Central memory CD4-positive, alpha-beta T cell (primary cell): Measurements from ENCODE around the gene DIPK1C.
A peak's percentile ranks its signal among the peaks of the same experiment; 100 is the strongest.
"Not testable (repeated sequence)": the region's sequence is repeated elsewhere in the genome, so short reads cannot be mapped to it uniquely, and the experiment has no call there.

Experiments used
- DNase-seq: peaks from one replicate; pipeline ENCODE4 v3.0.0; 2022
- total RNA-seq, 3 experiments: gene quantifications; one replicate each; lab custom pipeline; 2026; lab: John Stamatoyannopoulos, UW

The DIPK1C gene
- total RNA-seq, result 0 reads per million in 3 experiments

DNA sequence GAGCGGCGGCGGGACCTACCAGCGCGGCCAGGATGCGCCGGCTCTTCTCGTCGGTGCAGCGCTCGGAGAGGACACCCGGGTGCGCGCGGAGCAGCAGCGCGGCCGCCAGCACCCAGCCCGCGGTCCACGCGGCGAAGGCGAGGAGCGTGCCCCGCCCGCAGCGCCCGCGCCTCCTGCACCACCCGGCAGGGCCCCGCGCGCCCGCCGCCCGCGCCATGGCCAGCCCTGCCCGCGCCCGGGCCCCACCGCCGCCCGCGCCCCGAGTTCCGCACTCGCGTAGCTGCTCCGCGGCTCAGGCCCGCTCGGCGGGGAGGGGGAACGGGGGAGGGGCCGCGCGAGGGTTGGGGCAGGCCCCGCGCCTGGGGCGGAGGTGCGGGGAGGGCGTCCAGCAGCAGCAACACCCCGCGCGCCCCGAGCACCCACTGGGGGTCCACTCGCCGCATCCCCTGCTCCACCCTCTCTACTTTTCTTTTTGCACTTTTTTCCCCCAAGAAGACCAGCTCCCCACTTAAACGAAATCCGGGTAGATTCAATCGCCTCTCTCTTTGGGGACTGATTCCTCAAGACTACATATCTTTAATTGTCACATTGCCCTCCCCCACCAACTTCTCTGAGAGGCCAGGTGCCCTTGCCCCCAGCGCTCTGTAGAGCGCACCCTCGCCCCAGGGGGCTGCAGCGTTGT, at the start of gene DIPK1C:
Gene DIPK1C, minus strand, starts transcription at position 266 of the 682 bp plus-strand sequence. Its CDS starts 49 bp downstream, at position 217.
- DNase-seq, result no peak

DNA sequence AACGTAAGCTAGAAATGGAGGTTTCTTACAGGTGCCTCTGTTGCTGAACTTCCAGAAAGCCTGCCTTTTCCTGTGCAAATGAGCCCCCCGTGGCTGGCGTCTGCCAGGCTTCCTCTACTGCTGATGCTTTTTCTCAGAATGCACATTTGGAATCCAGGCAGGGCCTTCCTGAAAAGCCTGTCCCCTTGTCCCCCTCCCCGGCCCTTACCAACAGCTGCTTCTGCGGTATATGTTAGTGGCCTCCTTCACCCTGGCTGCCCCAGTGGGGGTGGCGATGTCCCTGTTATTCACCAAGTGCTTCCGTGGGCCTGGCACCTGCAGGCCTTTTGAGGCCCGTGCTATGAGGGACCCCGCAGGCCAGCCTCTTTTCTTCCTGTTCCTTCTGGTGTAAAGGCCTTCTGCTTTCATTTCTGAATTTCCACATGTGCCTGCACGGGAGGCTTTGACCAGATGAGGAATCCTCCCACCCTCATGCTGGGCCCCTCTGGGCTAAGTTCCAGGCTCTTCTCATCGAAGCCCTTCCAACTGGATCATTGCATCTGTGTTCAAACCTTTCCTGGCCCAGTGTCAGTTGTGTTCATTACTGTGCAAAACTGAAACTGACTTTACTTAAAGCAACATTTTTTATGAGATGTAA, 49.5 kb upstream of the DIPK1C start:
- no peak for DNase-seq

DNA sequence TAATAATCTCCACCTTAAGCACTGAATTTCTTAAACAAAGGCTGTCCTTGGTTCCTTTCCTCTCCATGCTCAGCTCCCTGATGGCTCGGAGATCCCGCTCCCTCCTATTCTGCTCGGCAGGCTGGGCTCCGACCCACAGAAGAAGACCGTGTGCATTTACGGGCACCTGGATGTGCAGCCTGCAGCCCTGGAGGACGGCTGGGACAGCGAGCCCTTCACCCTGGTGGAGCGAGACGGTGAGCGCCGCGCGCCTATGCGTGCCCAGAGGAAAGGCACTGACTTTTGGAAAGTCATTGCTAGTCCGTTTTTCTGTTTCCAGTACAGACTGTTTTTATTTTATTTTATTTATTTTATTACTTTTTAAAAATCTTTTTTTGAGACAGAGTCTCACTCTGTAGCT, 48.7 kb upstream of the DIPK1C start:
- DNase-seq, result no peak

DNA sequence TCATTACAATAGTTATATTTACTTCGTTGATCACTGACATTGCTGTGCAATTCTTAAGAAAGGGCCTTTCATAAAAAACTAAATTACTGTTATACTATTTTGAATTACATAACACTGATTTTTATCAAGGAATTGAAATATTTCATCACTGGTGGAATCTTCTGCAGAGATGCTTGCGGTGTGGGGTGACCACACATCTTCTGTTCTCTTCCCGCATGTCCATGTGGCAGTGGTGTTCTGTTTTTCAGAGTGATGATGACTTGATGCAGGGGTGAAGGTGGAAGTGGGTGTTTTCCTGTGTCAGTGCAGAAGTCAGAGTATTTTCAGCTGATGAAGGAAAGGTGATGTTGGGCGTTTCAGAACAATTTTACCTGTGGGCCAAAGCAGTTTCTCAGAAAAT, 46.0 kb upstream of the DIPK1C start:
- DNase-seq, result no peak

DNA sequence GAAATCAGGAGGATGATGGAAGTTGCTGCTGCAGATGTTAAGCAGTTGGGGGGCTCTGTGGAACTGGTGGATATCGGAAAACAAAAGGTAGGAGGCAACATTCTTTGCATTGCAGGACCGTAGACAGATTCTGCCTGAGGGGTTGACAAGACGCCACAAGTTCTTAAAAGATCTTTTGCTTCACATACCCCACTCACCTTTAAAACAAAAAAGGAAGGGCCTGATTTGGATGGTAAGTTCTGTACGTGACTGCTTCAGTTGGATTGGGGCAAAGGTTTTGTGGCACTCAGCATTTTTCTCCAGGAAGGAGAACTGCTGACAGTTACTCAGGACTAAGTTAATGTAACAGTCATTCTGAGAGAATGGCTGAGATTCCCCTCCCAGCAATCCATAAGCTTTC, 44.3 kb upstream of the DIPK1C start:
- no peak for DNase-seq

DNA sequence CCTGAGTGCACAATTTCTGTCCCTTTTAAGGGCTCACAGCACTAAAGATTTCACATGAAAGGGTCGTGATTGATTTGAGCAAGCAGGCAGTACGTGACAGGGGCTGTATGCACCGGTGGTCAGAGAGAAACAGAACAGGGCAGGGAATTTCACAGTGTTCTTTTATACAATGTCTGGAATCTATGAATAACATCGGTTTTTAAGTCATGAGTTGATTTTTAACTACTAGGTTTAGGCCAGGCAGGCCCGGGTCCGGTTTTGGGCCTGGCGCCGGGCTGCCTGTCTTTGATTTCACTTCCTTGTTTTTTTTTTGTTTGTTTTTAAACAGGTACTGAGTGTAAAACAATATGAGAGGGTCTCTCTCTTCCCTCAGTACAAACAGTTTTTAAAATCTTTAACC, 43.7 kb upstream of the DIPK1C start:
- not testable (repeated sequence) for DNase-seq

DNA sequence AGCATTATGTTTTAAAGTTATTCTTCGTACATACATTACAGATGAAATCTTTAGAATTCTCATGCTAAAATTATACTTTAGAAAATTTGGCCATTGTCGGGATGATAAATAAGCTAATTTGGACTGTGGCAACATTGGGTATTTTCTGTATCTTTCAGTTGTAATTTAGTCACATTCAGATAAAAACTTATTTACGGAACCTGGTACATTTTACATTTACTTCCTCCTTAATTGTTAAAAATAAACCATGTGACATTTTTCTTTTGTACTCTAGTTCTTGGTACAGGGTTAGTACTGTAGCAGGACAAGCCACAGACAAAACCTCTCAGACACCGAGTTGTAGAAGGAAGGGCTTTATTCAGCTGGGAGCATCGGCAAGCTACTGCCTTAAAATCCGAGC, 43.3 kb upstream of the DIPK1C start:
- no peak for DNase-seq

DNA sequence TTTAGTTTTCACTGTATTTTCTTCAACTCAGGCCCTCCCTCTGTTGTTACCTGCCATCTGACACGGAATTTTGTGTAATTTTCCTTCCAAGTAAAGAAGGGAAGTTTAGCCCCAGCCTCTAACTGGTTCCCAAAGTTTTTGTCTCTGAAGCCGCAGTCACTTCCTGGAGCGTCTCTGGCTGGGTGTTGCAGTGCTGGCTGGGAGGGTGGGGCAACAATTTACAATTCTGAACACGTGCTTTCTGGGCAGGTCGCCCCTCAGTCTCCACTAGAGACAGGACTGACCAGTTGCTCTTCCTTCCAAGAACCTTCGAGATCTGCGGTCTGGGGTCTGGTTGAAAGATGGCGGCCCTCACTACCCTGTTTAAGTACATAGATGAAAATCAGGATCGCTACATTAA, 42.5 kb upstream of the DIPK1C start:
- no peak for DNase-seq

DNA sequence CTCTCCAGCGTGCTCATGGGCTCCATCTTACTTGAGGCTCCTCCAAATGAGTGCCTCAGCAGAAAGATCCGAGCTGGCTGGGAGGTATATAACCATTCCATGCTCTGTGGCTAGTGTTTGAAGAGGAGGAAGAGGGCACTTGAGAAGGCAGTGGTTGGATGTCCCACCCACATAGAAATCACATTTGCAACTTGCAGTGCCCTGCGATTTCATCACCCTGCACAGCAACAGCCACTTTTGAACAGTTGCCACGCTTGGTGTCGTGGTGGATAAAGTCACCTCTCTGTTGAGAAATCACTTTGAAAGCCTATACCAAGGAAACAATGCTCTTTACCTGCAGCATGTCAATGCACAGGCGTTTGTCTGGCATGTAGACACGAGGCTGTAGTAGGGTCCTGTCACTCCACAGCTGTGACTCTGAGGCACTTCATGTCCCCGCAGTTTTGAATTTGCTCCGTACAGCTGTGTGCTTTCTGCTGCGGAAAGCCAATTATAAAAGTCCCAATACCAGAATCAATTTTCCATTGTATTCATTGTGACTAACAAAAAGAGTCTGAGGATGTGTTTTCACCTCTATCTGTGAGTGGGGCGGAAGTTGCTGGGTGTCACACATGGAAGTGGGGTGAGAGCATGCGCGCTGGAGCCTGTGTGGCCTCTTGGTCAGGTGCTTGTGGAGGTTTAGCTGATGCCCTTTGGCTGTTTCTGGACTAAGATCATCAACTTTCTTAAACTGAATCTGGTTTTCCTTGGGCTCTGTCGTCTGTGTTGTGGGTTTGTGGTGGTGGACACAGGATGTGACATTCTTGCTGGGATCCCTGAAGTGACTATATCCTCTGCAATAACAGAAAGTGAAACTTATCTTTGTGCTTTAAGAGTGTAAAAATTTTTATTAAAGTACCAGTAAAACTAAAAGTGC, 41.9 kb upstream of the DIPK1C start:
- peak; percentile 79 for DNase-seq

DNA sequence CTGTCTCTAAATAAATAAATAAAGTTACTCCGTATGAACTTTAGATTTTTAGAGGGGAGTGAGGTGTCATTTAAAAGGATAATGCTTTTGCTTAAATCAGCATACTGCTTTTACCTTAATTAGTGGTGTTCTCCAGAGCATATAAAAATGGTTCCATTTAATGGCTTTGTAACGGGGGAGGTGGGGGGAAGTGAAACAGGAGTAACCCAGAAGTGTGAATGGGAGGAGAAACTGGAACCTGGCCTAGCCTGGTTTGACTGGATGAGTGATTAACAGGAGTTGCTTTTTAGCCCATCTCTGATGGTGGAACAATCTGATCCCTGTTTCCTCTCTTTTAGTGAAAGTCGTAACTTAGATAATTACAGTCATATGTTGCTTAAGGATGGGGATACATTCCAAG, 40.7 kb upstream of the DIPK1C start:
- DNase-seq, result no peak

DNA sequence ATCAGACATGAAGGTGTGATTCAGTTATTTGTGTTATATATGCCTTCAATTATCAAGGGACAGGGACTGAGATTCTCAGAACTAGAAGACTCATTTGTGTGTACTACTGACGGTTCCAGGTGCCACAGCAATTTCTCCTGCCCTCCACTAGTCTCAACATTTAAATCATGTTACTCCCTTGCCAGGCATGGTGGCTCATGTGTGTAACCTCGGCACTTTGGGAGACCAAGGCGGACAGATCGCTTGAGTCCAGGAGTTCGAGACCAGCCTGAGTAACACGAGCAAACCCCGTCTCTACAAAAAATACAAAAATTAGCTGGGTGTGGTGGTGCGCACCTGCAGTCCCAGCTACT, 40.2 kb upstream of the DIPK1C start:
- no peak for DNase-seq

DNA sequence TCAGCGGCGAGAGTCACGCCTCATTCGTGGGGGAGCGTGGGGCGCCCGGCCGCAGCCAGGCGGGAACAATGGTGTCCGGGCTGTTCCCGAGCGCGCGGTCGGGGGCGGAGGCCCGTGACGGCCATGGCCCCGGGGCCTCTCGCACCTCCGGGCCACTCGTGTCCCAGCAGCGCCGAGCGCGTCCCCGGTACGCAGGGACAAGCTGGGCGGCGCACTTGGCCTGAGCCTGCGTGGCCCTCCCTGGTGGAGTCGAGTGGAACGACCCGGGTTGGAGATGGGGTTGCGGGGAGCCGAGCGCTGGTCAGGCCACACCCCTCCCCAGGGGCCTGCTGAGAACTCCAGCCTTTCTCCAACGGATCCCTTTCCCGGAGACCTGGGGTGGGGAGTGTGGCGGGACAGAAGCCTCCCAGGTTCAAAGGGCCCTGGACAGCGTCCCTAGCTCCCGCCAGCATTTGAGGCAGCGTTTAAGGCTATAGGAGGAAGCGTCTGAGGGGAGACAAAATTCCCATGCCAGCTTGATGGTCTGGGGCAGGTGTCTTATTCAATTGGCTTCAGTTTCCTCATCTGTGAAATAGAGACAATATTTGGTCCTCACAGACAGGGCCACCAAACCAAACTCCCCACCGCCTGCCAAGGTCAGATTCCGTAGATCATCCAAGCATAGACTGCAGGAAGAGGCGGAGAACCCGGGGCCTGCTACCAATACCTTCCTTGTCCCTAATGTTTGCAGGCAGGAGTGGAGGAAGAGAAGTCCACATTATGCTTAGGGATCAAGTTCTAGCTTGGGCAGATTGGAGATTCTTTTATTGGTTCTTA, 39.6 kb upstream of the DIPK1C start:
- DNase-seq, result no peak

DNA sequence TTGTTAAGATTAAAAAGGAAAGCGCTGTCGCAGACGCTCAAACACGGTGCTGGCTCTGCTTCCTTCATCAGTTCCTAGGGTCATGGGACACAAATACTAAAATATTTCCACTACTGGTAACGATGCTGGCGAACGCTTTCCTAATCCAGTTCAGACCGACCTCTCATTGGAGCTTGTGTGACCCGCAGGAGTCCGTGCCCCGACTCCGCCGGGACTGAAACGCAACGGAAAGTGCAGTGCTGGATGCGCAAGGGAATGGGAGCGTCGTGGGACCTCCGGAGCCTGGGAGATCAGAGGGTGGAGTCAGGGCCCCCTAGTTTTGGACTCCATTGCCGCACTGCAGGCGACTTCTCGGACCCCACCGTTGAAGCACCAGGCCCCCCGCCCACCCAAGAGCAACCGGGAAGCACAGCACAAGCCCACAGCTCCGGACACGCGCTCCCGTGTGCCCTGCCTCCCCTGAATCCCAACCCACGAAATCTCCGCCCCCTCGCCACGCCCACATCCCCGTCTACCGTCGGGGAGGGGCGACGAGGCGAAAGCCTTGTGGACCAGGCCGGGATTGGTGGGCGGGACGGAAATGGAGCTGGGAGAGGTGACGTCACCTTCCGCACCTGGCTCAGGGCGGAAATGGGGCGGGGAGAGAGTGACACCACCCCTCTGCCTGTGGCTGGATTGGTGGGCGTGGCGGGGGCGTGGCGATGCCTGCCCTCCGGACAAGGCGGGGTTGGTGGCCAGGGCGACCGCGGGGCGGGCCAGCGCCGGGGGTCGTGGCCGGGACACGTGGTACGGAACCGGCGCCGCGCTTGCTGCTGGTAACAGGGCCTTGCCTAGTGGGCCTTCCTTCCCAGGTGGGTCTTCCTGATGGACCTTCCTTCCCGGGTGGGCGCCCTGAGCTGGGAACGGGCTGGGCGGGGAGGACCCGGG, 38.7 kb upstream of the DIPK1C start, which contains the start of gene CNDP2:
Gene CNDP2, plus strand, starts transcription at position 783 of the 927 bp plus-strand sequence. CDS start 3,611 bp downstream, outside the sequence.
- DNase-seq, result peak; percentile 97

DNA sequence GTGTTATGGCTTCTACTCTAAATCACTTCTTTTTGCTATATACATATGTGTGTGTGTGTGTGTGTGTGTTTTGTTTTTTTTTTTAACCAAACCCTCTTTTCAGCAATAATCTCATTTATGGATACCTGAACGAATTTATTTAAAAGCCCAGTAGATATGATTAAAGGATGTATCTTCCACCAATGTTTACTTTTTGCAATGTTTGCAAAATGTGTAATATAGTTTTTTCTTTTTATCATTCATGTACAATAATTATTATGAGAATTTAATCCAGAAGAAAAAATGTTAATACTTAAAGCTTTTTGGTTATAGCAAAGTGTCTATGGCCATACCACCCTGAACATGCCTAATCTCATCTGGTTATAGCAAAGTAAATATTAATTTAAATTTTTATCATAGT, 37.4 kb upstream of the DIPK1C start:
- DNase-seq, result no peak

DNA sequence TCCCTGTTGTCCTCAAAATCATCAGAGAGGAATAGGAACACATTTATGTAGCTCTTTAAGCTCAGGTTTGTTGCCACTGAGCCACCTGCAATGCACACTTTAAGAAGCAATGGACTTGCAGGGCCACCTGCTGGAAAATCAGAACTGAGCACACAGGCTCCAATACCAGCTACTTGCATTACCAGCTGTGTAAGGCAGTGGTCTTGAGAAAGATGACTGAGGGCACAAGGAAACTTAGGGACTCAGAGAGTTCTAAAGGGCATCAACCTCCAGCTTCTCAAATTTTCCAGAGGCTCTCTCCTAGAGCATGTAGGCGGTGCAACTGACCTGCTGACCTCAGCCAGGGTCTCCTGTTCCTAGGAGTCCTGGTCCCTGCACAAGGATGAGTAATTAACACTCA, 36.6 kb upstream of the DIPK1C start:
- peak; percentile 71 for DNase-seq

DNA sequence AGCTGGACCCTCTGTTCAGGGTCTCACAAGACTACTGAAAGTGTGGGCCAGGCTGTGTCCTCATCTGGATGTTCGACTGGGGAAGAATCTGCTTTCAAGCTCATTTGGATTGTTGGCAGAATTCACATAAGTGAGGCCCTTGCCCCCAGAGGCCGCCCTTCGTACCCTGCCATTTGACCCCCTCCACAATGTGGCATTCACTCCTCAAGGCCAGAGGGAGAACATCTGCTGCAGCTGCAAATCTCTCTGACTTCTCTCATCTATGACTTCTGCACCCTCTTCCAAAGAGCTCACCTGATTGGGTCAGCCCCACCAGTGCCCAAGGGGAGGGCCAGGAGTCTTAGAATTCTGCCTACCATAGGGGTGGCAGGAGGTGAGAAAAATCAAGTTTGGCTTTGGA, 35.2 kb upstream of the DIPK1C start:
- no peak for DNase-seq

DNA sequence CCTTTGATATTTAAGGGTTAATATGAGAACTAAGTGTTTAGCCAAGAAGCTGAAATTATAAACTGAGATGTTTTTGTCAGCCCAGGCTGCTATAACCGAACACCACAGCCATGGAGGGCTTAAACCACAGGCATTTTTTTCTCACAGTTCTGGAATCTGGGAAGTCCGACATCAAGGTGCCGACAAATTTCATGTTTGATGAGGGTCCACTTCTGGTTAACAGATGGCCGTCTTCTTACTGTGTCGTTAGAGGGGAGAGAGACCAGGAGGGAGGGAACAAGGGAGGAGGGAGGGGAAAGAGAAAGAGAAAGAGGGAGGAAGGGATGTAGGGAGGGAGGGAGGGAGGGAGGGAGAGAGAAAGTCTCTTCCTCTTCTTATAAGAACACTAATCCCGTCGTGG, 32.6 kb upstream of the DIPK1C start:
- DNase-seq, result no peak

DNA sequence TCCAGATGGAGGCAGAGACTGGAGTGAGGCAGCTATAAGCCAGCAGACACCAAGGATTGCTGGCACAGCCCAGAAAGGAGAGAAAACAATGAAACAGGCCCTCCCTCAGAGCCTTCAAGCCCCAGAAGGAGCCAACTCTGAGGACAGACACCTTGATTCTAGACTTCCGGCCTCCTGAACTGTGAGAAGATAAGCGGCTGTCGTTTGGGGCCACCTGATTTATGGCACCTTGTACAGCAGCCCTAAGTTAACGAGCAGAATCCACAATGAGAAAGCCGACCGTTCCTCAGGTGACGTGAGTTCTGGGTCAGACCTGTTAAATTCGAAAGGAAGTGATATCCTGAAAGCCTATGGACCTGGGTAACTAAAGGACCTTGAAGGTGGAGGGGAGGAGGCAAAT, 31.8 kb upstream of the DIPK1C start:
- DNase-seq, result no peak

DNA sequence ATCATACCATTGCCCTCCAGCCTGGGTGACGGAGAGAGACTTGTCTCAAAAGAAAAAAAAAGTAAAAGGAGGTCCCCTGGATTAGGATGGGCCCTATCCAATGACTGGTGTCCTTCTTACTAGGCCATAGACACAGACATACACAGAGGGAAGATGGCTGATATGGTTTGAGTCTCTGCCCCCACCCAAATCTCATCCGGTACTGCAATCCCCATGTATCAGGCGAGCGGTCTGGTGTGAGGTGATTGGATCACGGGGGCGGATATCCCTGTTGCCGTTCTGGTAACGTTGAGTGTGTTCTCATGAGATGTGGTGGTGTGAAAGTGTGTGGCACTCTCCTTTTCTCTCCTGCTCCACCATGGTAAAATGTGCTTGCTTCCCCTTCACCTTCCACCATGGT, 31.2 kb upstream of the DIPK1C start:
- DNase-seq, result no peak

DNA sequence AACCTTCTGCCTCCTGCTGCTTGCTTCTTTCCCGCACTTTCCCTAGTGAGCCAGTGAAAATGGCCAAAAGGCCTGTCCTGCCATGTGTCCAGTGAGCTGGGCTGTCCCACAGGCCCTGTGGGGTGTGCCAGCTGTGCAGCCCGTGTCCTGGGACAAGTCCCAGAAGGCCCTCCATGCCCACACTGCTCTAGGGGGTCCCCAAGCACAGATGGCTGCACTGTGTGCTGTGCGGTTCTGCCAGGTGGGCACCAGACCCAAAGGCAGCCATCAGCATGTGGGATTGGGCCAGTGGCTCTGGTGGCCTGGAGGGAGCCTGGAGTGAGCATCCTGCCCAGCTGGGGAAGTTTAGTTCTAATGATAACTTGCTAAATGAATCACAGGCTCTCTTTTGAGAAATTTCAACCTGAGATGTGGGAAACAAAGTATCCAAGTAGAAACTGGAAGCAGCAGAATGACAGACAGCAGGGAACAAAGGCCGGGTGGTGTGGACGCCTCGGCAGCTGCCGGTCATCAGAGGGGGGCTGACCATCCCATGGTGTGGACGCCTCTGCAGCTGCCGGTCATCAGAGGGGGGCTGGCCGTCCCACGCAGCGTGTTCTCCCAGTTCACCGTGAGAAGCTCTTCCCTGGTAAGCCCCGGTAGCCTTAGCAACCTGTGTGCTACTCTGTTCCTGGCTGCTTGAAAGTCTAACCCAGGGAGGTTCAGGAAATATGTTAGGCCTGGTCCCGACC, 29.2 kb upstream of the DIPK1C start:
- DNase-seq, result no peak

DNA sequence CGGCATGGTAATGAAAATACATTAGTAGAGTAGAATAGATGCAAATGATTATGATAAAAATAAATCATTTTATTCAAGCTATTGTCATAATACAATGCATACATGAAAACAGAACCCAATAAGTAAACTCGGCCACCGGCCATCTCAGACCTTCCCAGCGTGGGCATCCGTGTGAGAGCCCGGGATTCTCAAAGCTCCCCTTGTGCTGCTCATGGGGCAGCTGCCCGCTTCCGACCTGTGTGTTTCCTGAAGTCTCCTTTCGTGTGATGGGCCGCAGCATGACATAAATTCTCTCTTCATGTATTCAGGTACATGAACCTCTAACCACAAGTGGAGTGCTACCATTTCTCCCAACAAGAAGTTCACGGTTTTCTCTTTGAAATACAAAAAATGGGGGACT, 25.6 kb upstream of the DIPK1C start:
- DNase-seq, result no peak
